Measurements from ENCODE around the gene MITD1.
"Not testable (repeated sequence)": the region's sequence is repeated elsewhere in the genome, so short reads cannot be mapped to it uniquely, and the experiment has no call there.

MITD1 gene

GRCh38 chr2:99154643-99155536 is 26.0 kb downstream of the MITD1 start, which contains the start of the genes LIPT1 and TSGA10:
TSS of gene LIPT1 (plus strand) at chr2:99154967. CDS start at chr2:99161958, 6,991 bp downstream.
TSS of gene TSGA10 (minus strand) at chr2:99154942. CDS start at chr2:99109439, 45,503 bp downstream.
- peak; percentile 72 for DNase-seq (ENCODE audit: low read depth)

GRCh38 chr2:99153921-99154604 is 26.8 kb downstream of the MITD1 start:
- no peak for DNase-seq (ENCODE audit: low read depth)

- no peak for DNase-seq (ENCODE audit: low read depth)
These were observed 28.5 kb downstream of the MITD1 start for GRCh38 chr2:99152199-99152895.

- DNase-seq (ENCODE audit: low read depth): no peak
These were observed 30.2 kb downstream of the MITD1 start for GRCh38 chr2:99150706-99151105.

GRCh38 chr2:99141110-99142108 is 39.4 kb downstream of the MITD1 start, which contains the start of gene C2orf15:
TSS of gene C2orf15 (plus strand) at chr2:99141707. CDS start at chr2:99150559, 8,852 bp downstream.
- DNase-seq (ENCODE audit: low read depth): peak; percentile 42

- DNase-seq (ENCODE audit: low read depth): no peak
These were observed 40.1 kb downstream of the MITD1 start for GRCh38 chr2:99140860-99141109.

- no peak for DNase-seq (ENCODE audit: low read depth)
These were observed 40.6 kb downstream of the MITD1 start for GRCh38 chr2:99140056-99140859.

- no peak for DNase-seq (ENCODE audit: low read depth)
These were observed 41.9 kb downstream of the MITD1 start for GRCh38 chr2:99139003-99139402.

- not testable (repeated sequence) for DNase-seq (ENCODE audit: low read depth)
These were observed 45.8 kb downstream of the MITD1 start for GRCh38 chr2:99135044-99135556.

GRCh38 chr2:99127981-99128380 is 52.9 kb downstream of the MITD1 start:
- DNase-seq (ENCODE audit: low read depth): no peak
